ENCODE data around the gene IL1A. TPM values are rescaled to one million over a fixed set of nuclear protein-coding genes. Genes with fewer than 3 reads are reported as not detected.

The IL1A gene
- total and polyA plus RNA-seq, 2 donors (not counting 3 experiments of a cell fraction or from before 2014, with no cell fraction given) = 0.29 to 1.4 TPM

GRCh38 chr2:112725545-112726457 is 58.5 kb downstream of the IL1A start:
- no peaks in the 10 kb centered on the region for H4K20me1 ChIP-seq (replicated peaks; ENCODE audit: control insufficient read depth, extremely low read depth, insufficient read depth, low read length)
- no peaks in the 10 kb centered on the region for H3K27me3 ChIP-seq (ENCODE audit: control insufficient read depth in 2 of 2, insufficient read depth in 2 of 2, low read length in 2 of 2)
- no TSS peak for BruUV-seq (replicated peaks)
- dilution Hi-C loops (cut with MboI; ENCODE audit: extremely low pct_ligation_motif_present, low sequenced_read_pairs) (no loop called here), intact Hi-C loops (cut with micrococcal nuclease) (loop anchor here (1.0 to 2.0 kb wide), 6 partner anchors 35 to 244 kb away; partner anchors contain the start of genes CHCHD5 and SLC20A1)
- H3K9me1 ChIP-seq (replicated peaks; ENCODE audit: control insufficient read depth, extremely low read depth, insufficient read depth, low read length) = no peaks in the 10 kb centered on the region
- H2AFZ ChIP-seq (ENCODE audit: low read depth, low read length) = peak overlapping the region; percentile 88
- no peak for TF ChIP-seq POLR2AphosphoS5 (IDR thresholded peaks at IDR 0.05; ENCODE audit: insufficient read depth, low read depth, low read length)
- TF ChIP-seq GATA2 (IDR thresholded peaks at IDR 0.05; ENCODE audit: insufficient read depth, insufficient read length, low read depth, low read length) = no peak
- CTCF ChIA-PET = interaction anchor here (0.7 to 9.1 kb wide), 37 partner anchors 11 to 245 kb away, joined by 3 to 207 read pairs (median 4); partner anchors contain the start of genes CHCHD5 and SLC20A1
- no peak overlapping the region for H3K4me2 ChIP-seq (ENCODE audit: insufficient read depth, low read length)
- no peak overlapping the region for H3K4me3 ChIP-seq (replicated peaks in 1 of 3; ENCODE audit: insufficient read depth in 1 of 3, low read depth in 1 of 3, low read length in 3 of 3)
- POLR2A ChIA-PET = interaction anchor here (1.6 kb wide), 1 partner anchor 141 kb away, joined by 3 read pairs; the partner anchor contains the start of gene CHCHD5
- no peaks in the 10 kb centered on the region for H3K36me3 ChIP-seq (ENCODE audit: control insufficient read depth in 2 of 2, extremely low read depth in 1 of 2, insufficient read depth in 2 of 2, low read length in 2 of 2)
- H3K79me2 ChIP-seq (ENCODE audit: control insufficient read depth, insufficient read depth, low read length) = no peaks in the 10 kb centered on the region
- H3K9ac ChIP-seq (replicated peaks; ENCODE audit: extremely low read depth, insufficient read depth, low read length) = no peak overlapping the region
- no peaks in the 10 kb centered on the region for H3K9me3 ChIP-seq (replicated peaks; ENCODE audit: control insufficient read depth, insufficient read depth, low read length)
- H3K27ac ChIP-seq (ENCODE audit: insufficient read depth, low read depth, low read length) = no peak overlapping the region
- no peak for FAIRE-seq
- DNase-seq (ENCODE audit: low read depth, low spot score) = no peak
- H3K4me1 ChIP-seq (ENCODE audit: control insufficient read depth, extremely low read depth, insufficient read depth, low read length) = peaks cover 3% of the 10 kb centered on the region

DNA sequence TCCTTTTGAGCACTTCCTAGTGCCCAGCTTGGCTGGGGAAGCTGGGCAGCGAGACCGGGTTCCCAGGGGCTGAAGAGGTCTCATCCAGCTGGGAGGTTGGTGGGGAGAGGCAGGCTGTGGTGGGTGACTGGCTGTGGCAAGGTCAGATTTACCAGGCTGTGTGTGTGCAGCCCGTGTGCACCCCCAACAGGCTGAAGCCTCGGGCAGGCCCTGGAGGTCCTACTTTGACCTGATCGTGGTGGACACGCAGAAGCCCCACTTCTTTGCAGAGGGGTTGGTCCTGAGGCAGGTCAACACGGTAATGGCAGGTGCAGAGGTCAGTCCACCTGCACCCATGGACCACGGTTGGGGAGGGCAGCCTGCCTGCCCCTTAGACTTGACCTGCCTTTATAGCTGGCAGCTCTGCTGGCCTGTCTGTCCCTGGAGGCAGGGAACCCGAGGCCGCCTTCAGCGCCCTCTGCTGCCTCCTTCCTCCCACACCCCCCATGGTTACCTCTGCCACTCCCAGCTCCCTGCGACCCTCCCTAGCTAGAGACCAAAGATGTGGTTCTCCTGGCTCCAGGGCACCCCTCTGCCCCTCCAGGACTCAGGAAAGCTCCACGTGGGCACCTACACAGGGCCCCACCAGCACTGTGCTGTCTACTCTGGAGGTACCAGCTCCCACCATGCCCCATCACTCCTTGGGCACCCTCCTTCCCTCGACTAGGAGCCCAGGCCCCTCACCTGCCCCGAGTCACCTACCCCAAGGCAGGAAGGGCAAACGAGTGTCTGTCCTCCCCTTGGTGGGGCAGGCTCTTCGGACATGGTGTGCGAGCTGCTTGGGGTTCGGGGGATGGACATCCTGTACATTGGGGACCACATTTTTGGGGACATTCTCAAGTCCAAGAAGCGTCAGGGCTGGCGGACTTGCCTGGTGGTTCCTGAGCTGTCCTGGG is 59.4 kb downstream of the IL1A start:
- BruUV-seq (replicated peaks) = no TSS peak
- intact Hi-C loops (cut with micrococcal nuclease) = no loop called here
- Histone ChIP-seq H3K4me1 (ENCODE audit: control insufficient read depth, extremely low read depth, insufficient read depth, low read length) (peaks cover 3% of the 10 kb centered on the region), H3K4me2 (ENCODE audit: insufficient read depth, low read length) (no peak overlapping the region), H3K27ac (ENCODE audit: insufficient read depth, low read depth, low read length) (no peak overlapping the region), H3K36me3 (ENCODE audit: control insufficient read depth in 2 of 2, extremely low read depth in 1 of 2, insufficient read depth in 2 of 2, low read length in 2 of 2) (no peaks in the 10 kb centered on the region), H3K9me1 (replicated peaks; ENCODE audit: control insufficient read depth, extremely low read depth, insufficient read depth, low read length) (no peaks in the 10 kb centered on the region), H3K79me2 (ENCODE audit: control insufficient read depth, insufficient read depth, low read length) (no peaks in the 10 kb centered on the region), H4K20me1 (replicated peaks; ENCODE audit: control insufficient read depth, extremely low read depth, insufficient read depth, low read length) (no peaks in the 10 kb centered on the region), H2AFZ (ENCODE audit: low read depth, low read length) (no peak overlapping the region), H3K9ac (replicated peaks; ENCODE audit: extremely low read depth, insufficient read depth, low read length) (no peak overlapping the region), H3K27me3 (ENCODE audit: control insufficient read depth in 2 of 2, insufficient read depth in 2 of 2, low read length in 2 of 2) (no peaks in the 10 kb centered on the region), H3K9me3 (replicated peaks; ENCODE audit: control insufficient read depth, insufficient read depth, low read length) (no peaks in the 10 kb centered on the region), H3K4me3 (replicated peaks in 1 of 3; ENCODE audit: insufficient read depth in 1 of 3, low read depth in 1 of 3, low read length in 3 of 3) (no peak overlapping the region)
- ChIA-PET POLR2A (interaction anchor here (0.7 kb wide), 1 partner anchor 127 kb away, joined by 3 read pairs; no protein-coding TSS in a partner anchor), CTCF (interaction anchor here (0.8 to 9.1 kb wide), 24 partner anchors 10 to 244 kb away, joined by 3 to 207 read pairs (median 4); partner anchors contain the start of genes CHCHD5 and SLC20A1)
- DNase-seq (ENCODE audit: low read depth, low spot score) (no peak), FAIRE-seq (no peak)
- dilution Hi-C loops (cut with MboI; ENCODE audit: extremely low pct_ligation_motif_present, low sequenced_read_pairs) = no loop called here
- TF ChIP-seq, protein P1, sequence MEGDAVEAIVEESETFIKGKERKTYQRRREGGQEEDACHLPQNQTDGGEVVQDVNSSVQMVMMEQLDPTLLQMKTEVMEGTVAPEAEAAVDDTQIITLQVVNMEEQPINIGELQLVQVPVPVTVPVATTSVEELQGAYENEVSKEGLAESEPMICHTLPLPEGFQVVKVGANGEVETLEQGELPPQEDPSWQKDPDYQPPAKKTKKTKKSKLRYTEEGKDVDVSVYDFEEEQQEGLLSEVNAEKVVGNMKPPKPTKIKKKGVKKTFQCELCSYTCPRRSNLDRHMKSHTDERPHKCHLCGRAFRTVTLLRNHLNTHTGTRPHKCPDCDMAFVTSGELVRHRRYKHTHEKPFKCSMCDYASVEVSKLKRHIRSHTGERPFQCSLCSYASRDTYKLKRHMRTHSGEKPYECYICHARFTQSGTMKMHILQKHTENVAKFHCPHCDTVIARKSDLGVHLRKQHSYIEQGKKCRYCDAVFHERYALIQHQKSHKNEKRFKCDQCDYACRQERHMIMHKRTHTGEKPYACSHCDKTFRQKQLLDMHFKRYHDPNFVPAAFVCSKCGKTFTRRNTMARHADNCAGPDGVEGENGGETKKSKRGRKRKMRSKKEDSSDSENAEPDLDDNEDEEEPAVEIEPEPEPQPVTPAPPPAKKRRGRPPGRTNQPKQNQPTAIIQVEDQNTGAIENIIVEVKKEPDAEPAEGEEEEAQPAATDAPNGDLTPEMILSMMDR (IDR thresholded peaks at IDR 0.05; ENCODE audit: extremely low read depth in 1 of 2, insufficient read depth in 1 of 2, low read depth in 1 of 2, low read length in 2 of 2) = peak; percentile 10 to 28
- no peak for TF ChIP-seq FOS (IDR thresholded peaks at IDR 0.05; ENCODE audit: borderline replicate concordance, insufficient read depth, low read length)
- TF ChIP-seq POLR2A (IDR thresholded peaks at IDR 0.05; ENCODE audit: low read depth, low read length) = no peak
- no peak for TF ChIP-seq GATA2 (IDR thresholded peaks at IDR 0.05; ENCODE audit: insufficient read depth, insufficient read length, low read depth, low read length)

Measured in endothelial cell of umbilical vein (primary cell).